Activated CD8-positive, alpha-beta T cell treated with anti-CD3 and anti-CD28 coated beads, Interleukin-2, amount 10 ng/mL, durations not matched to agents 7 days and 5 days (primary cell): ENCODE results near the gene COL6A3. TPM values are rescaled to one million over a fixed set of nuclear protein-coding genes. Genes with fewer than 3 reads are reported as not detected.

Source experiments
- ATAC-seq: fragments of 150-1000 bp; cut with Tn5 transposase; one replicate; pipeline ENCODE4 v1.10.0; 2021; ENCODE audit warnings: moderate library complexity
- CTCF ChIA-PET: fragments of 350-600 bp; sonication (Branson Sonifier 250); formaldehyde crosslinking; loops from one replicate; lab custom pipeline; 2021; ENCODE audit warnings: antibody characterized with exemption; lab: Charles Lee
- POLR2A ChIA-PET: fragments of 350-600 bp; sonication (Branson Sonifier 250); formaldehyde crosslinking; loops from one replicate; lab custom pipeline; 2021; ENCODE audit warnings: antibody characterized with exemption; lab: Charles Lee
- DNase-seq: peaks from one replicate; pipeline ENCODE4 v3.0.0-alpha.2; 2020
- H3K27ac Mint-ChIP-seq: one replicate; pipeline ENCODE4 v1.8.0; 2021; ENCODE audit warnings: mild to moderate bottlenecking, mixed read lengths
- H3K27me3 Mint-ChIP-seq: one replicate; pipeline ENCODE4 v1.8.0; 2021; ENCODE audit warnings: low read depth, mixed read lengths
- H3K36me3 Mint-ChIP-seq: one replicate; pipeline ENCODE4 v1.8.0; 2021; ENCODE audit warnings: low read depth, mixed read lengths
- H3K4me1 Mint-ChIP-seq: one replicate; pipeline ENCODE4 v1.8.0; 2021; ENCODE audit warnings: low read depth, mixed read lengths
- H3K4me3 Mint-ChIP-seq: one replicate; pipeline ENCODE4 v1.8.0; 2021; ENCODE audit warnings: mild to moderate bottlenecking, mixed read lengths
- H3K9me3 Mint-ChIP-seq: one replicate; pipeline ENCODE4 v1.8.0; 2022; ENCODE audit warnings: mixed read lengths; ENCODE audit not compliant: insufficient read depth
- total RNA-seq, 2 experiments: library from RNA; stranded (reverse); gene quantifications; one replicate each; pipeline ENCODE4 v1.2.3, GENCODE V29; 2021

Gene COL6A3
- total RNA-seq, 2 experiments from 2014 or later: 0.03 to 0.10 TPM

DNA sequence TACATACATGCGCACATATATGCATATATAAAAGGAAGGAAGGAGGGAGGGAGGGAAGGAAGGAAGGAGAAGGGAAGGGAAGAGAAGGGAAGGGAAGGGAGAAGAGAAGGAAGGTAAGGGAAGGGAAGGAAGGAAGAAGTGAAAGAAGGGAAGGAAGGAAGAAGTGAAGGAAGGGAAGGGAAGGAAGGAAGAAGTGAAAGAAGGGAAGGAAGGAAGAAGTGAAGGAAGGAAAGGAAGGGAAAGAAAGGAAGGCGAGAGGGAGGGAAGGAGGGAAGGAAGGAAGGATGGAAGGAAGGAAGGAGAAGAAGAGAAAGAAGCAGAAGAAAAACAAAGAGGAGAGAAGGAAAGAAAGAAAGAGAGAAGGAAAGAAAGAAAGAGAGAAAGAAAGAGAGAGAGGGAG, 16.9 kb downstream of the COL6A3 start:
- no peak for DNase-seq
- ChIA-PET POLR2A (no interaction called here), CTCF (interaction anchor here (1.0 kb wide), 1 partner anchor 25 kb away, joined by 4 read pairs; no protein-coding TSS in a partner anchor)
- no peak overlapping the region for H3K27ac Mint-ChIP-seq
- H3K27me3 Mint-ChIP-seq: peaks cover 2% of the 10 kb centered on the region
- no peaks in the 10 kb centered on the region for H3K36me3 Mint-ChIP-seq
- ATAC-seq: no peak
- no peaks in the 10 kb centered on the region for H3K9me3 Mint-ChIP-seq
- H3K4me3 Mint-ChIP-seq: no peak overlapping the region
- H3K4me1 Mint-ChIP-seq: no peaks in the 10 kb centered on the region

DNA sequence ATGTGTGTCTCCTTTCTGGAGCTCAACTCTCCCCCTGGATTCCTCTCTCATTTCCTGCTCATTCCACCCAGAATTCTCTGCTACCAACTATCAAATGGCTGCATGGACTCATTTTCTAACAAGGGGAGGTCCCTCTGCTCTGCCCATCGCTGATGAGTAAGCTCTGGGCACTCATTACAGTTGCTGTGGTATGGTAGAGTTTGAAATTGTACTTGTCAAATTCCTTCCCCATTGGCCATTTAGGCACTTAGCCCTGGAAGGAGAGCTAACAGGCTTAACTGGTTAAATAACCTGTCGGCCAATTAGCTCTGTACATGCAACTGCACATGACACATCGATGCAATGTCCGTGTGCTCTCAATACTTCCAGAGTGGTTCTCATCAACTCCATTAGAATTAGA, 20.4 kb downstream of the COL6A3 start:
- Mint-ChIP-seq H3K4me1 (no peaks in the 10 kb centered on the region), H3K27ac (no peak overlapping the region), H3K9me3 (no peaks in the 10 kb centered on the region), H3K4me3 (no peak overlapping the region), H3K36me3 (no peaks in the 10 kb centered on the region), H3K27me3 (peaks cover 2% of the 10 kb centered on the region)
- POLR2A ChIA-PET: no interaction called here
- CTCF ChIA-PET: interaction anchor here (1.2 kb wide), 1 partner anchor 28 kb away, joined by 5 read pairs; no protein-coding TSS in a partner anchor
- DNase-seq (no peak), ATAC-seq (no peak)

DNA sequence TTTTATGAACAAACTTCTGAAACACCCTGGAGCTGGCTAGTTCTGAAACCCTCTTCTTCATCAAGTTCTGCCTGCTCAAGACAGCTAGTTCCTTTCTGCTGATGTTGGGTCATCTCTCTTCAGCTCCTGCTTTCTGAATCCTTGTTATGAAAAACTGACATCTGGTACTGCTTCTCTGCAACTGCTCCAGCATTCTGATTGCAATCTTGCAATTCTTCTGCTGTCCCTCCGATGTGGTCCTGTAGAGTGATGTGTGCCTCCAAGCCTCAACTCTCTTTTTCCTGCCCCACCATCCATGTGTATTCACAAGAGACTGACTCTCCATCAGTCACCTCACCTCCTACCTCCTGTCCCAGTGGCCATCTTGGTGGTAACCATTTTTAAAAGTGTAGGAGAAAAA, 21.8 kb downstream of the COL6A3 start:
- Mint-ChIP-seq H3K9me3 (no peaks in the 10 kb centered on the region), H3K27me3 (peaks cover 2% of the 10 kb centered on the region), H3K27ac (no peak overlapping the region), H3K4me3 (no peak overlapping the region), H3K4me1 (no peaks in the 10 kb centered on the region), H3K36me3 (no peaks in the 10 kb centered on the region)
- DNase-seq (no peak), ATAC-seq (no peak)
- ChIA-PET POLR2A (no interaction called here), CTCF (no interaction called here)

DNA sequence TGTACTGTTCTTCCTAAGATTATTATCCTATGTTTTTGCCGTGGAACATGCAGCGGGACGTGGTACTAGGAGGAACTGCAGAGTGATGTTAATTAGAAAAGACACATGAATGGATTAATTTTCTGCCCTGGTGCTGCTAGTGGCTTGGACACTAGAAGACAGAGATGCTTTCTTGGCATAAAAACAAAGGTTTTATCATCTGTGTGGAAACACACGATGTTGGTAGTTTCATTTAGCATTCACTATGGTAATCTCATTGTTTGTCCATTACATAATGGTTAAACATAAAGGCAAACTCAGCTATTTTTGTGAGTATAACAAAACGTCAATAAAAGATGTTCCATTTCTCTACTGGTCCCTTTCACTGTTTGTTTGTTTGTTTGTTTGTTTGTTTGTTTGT, 22.8 kb downstream of the COL6A3 start:
- DNase-seq (no peak), ATAC-seq (no peak)
- Mint-ChIP-seq H3K4me3 (no peak overlapping the region), H3K27me3 (no peaks in the 10 kb centered on the region), H3K36me3 (no peaks in the 10 kb centered on the region), H3K9me3 (no peaks in the 10 kb centered on the region), H3K4me1 (no peaks in the 10 kb centered on the region), H3K27ac (no peak overlapping the region)
- ChIA-PET POLR2A (no interaction called here), CTCF (interaction anchor here (1.5 kb wide), 1 partner anchor 84 kb away, joined by 5 read pairs; no protein-coding TSS in a partner anchor)

DNA sequence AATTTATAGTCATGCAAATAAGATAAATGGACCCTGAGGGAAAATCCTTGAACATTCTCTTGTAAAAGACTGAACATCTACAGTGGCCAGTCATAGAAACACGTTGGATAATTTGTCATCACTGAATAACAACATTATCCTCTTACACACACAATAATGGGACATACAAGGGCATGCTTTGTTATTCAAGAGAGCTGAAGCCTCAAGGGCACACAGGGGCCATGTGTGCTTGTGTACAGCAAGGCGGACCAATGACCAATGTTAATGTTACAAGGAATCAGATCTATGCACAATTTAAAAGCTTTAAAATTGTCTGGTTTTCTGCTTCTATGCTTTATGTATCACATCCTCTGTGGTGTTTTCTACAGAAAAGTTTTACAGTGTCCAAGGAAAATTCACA, 23.7 kb downstream of the COL6A3 start:
- Mint-ChIP-seq H3K4me1 (no peaks in the 10 kb centered on the region), H3K27ac (no peak overlapping the region), H3K36me3 (no peaks in the 10 kb centered on the region), H3K4me3 (no peak overlapping the region), H3K9me3 (no peaks in the 10 kb centered on the region), H3K27me3 (no peaks in the 10 kb centered on the region)
- POLR2A ChIA-PET: no interaction called here
- CTCF ChIA-PET: interaction anchor here (0.6 to 1.5 kb wide), 2 partner anchors 85 to 241 kb away, joined by 3 to 5 read pairs; no protein-coding TSS in a partner anchor
- DNase-seq: no peak
- no peak for ATAC-seq

DNA sequence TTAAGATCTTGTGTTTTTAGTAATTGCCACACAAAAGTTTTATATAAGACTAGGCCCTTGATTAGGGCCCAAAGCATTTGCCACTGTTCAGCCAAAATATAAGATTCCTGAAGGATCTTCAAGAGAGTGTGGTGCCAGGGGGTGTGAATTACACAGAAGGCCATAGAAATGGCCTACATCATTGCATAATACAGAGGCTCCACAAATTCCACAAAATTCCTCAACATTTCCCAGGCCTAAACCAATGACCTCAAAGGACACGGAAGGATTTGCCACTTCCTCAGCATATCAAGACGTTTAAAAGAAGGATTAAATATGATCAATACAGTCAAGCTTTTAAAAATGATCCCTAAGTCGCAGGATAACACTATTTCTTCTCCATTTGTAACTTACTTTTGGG, 24.1 kb downstream of the COL6A3 start:
- no peak for ATAC-seq
- POLR2A ChIA-PET: no interaction called here
- CTCF ChIA-PET: interaction anchor here (1.5 kb wide), 1 partner anchor 86 kb away, joined by 5 read pairs; no protein-coding TSS in a partner anchor
- H3K27ac Mint-ChIP-seq: no peak overlapping the region
- H3K4me3 Mint-ChIP-seq: no peak overlapping the region
- no peaks in the 10 kb centered on the region for H3K36me3 Mint-ChIP-seq
- no peaks in the 10 kb centered on the region for H3K4me1 Mint-ChIP-seq
- H3K9me3 Mint-ChIP-seq: no peaks in the 10 kb centered on the region
- no peak for DNase-seq
- no peaks in the 10 kb centered on the region for H3K27me3 Mint-ChIP-seq

DNA sequence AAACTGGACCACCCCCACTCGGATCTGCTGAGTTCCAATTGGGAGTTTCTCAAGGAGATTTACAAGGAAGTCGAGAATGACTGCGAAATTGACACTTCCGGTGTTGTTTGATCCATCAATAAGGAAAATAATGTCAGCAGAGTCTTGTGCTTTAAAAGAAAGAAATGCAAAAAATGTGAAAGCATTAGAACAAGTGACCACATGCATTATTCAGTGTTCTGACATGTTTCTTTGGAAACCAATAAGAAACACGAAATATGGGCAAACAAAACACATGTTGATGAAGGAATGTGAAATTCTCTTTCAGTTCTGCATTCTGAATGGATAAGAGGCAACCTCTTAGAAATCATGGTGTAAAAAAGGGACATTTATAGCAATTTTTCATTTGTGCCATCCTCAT, 25.9 kb downstream of the COL6A3 start:
- H3K9me3 Mint-ChIP-seq: no peaks in the 10 kb centered on the region
- H3K27ac Mint-ChIP-seq: no peak overlapping the region
- H3K4me1 Mint-ChIP-seq: no peaks in the 10 kb centered on the region
- no peaks in the 10 kb centered on the region for H3K27me3 Mint-ChIP-seq
- H3K4me3 Mint-ChIP-seq: no peak overlapping the region
- no peaks in the 10 kb centered on the region for H3K36me3 Mint-ChIP-seq
- no peak for ATAC-seq
- POLR2A ChIA-PET: no interaction called here
- CTCF ChIA-PET: no interaction called here
- no peak for DNase-seq

DNA sequence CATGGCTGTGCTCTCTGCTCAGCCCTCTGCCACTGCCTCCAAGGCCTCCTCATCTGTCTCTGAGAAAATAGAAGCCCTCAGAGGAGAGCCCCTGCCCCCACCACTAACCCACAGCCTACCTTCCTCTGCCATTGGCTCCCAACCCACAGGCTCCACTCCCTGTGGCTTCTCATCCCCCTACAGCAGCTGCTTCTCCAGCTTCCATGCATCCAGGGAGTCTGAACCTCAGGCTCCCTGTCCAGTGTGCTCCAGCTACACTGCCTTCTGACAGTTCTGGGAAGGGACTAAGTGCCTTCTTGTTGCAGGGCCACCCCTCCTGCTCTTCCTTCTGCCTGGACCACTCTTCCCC, 29.3 kb downstream of the COL6A3 start:
- Mint-ChIP-seq H3K4me1 (no peaks in the 10 kb centered on the region), H3K36me3 (no peaks in the 10 kb centered on the region), H3K27ac (no peak overlapping the region), H3K27me3 (no peaks in the 10 kb centered on the region), H3K4me3 (no peak overlapping the region), H3K9me3 (no peaks in the 10 kb centered on the region)
- POLR2A ChIA-PET: no interaction called here
- no peak for ATAC-seq
- no peak for DNase-seq
- CTCF ChIA-PET: no interaction called here

DNA sequence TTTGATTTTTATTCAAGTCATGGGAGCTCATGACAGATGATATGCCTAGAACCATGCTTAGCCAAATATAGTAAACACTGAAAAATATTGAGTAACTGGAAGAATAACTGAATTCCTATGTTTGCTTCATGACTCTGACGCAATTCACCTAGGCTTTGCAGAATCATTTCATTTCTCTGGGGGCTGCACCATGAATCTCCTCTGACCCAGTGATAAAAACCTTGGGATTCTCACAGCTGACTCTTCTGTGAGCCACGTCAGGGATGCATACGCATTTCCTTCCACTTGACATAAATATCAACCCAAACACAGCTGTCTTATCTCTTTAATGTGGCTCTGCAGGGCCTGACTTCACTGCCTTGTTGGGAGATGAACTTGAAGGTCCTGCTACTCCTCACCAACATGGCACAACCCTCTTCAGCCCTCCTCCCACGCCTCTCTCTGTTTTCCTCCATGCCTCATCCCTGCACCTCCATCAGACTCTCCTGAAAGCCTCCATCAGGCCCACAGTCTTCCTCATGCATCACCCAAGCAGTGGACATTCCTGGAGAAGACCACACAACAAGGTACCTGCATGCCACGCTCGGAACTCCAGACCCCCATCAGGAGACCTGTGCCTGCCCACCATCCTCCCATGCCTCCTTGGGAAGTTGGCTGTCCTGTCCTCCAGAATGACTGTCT, 29.8 kb downstream of the COL6A3 start:
- no peaks in the 10 kb centered on the region for H3K36me3 Mint-ChIP-seq
- H3K9me3 Mint-ChIP-seq: no peaks in the 10 kb centered on the region
- H3K4me3 Mint-ChIP-seq: no peak overlapping the region
- POLR2A ChIA-PET: no interaction called here
- no peak overlapping the region for H3K27ac Mint-ChIP-seq
- H3K27me3 Mint-ChIP-seq: no peaks in the 10 kb centered on the region
- DNase-seq: no peak
- CTCF ChIA-PET: interaction anchor here (1.6 kb wide), 1 partner anchor 93 kb away, joined by 3 read pairs; no protein-coding TSS in a partner anchor
- no peaks in the 10 kb centered on the region for H3K4me1 Mint-ChIP-seq
- no peak for ATAC-seq

DNA sequence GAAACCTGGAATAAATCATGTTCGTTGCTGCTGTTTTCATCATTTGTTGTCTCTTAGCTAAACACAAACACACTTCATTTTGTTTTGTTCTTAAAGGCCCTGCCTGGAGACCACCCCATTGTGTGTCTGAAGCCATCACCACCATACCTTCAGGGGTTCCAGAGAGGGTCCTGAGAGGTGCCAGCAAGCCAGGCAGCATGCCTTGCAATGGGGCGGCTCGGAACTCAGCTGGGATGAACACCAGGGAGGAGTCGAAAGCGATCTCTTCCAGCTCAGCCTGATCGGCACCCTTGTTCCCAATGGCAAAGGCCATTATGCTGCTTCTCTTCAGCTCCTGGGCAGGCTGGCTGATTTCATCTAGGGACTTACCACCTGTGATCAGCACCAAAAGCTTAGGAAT, 33.2 kb downstream of the COL6A3 start:
- ATAC-seq: no peak
- Mint-ChIP-seq H3K4me3 (no peak overlapping the region), H3K4me1 (no peaks in the 10 kb centered on the region), H3K27ac (no peak overlapping the region), H3K36me3 (no peaks in the 10 kb centered on the region), H3K9me3 (no peaks in the 10 kb centered on the region), H3K27me3 (no peaks in the 10 kb centered on the region)
- ChIA-PET POLR2A (no interaction called here), CTCF (interaction anchor here (1.0 kb wide), 1 partner anchor 40 kb away, joined by 4 read pairs; no protein-coding TSS in a partner anchor)
- no peak for DNase-seq

DNA sequence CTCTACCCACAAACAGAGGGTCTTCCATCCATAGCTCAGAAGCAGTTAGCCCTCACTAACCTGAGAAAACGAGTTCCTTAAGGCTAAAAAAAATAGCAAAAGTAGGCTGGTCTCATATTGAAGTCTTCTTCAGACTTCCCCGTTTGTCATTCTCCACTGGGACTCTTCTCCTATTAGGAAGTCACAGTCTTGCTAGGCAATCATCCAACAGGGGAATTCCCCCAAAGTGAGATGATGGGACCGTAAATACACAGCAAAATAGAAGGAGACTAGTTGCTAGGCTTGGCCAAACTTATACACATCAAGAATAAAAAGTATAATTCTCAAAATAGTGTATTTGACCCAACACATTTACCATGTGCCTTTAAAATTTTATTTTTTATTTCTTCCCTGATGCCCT, 34.3 kb downstream of the COL6A3 start:
- ChIA-PET POLR2A (no interaction called here), CTCF (no interaction called here)
- Mint-ChIP-seq H3K27ac (no peak overlapping the region), H3K9me3 (no peaks in the 10 kb centered on the region), H3K4me3 (no peak overlapping the region), H3K27me3 (no peaks in the 10 kb centered on the region), H3K4me1 (no peaks in the 10 kb centered on the region), H3K36me3 (no peaks in the 10 kb centered on the region)
- no peak for DNase-seq
- no peak for ATAC-seq

DNA sequence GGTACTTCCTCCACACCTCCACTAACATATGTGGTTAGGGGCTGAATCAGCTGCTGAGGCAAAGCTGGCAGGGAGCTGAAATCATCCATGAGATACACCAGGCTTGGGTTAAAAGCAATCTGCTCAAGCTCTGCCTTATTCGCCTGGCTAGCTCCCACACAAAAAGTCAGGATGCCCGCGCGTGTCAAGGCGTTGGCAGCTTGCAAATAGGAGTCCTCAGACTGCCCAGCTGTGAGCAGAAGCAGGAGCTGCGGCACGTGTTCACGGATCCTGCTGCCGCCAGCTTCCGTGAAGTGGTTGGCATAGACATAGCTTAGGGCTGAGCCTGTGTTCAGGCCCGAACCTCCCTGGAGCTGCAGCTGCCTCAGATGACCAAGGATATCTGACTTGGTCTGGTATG, 35.3 kb downstream of the COL6A3 start:
- no peaks in the 10 kb centered on the region for H3K4me1 Mint-ChIP-seq
- no peaks in the 10 kb centered on the region for H3K9me3 Mint-ChIP-seq
- no peak overlapping the region for H3K4me3 Mint-ChIP-seq
- ATAC-seq: no peak
- no peak overlapping the region for H3K27ac Mint-ChIP-seq
- H3K36me3 Mint-ChIP-seq: no peaks in the 10 kb centered on the region
- POLR2A ChIA-PET: no interaction called here
- H3K27me3 Mint-ChIP-seq: no peaks in the 10 kb centered on the region
- no peak for DNase-seq
- CTCF ChIA-PET: interaction anchor here (2.4 kb wide), 1 partner anchor 43 kb away, joined by 5 read pairs; no protein-coding TSS in a partner anchor
